Breast epithelium (tissue), 4 donors: ENCODE results near the gene MAPK11. TPM values are rescaled to one million over a fixed set of nuclear protein-coding genes. Genes with fewer than 3 reads are reported as not detected.

ENCODE experiments used
- DNase-seq, 2 donors: peaks; one replicate each; pipeline ENCODE4 v3.0.0-alpha.2; 2019; ENCODE audit warnings: low spot score in 2 of 2
- H3K27ac ChIP-seq, 2 donors: fragments of 200-600 bp; sonication (generic) in 1 of 2; one replicate each; pipeline ENCODE4 v1.5.1; 2016 to 2019; ENCODE audit warnings: mild to moderate bottlenecking in 1 of 2
- H3K27me3 ChIP-seq, 2 donors: fragments of 200-600 bp; sonication (generic) in 1 of 2; one replicate each; pipeline versions ENCODE4 v1.5.1 to v1.6.0; 2017 to 2019; ENCODE audit warnings: control low read depth in 1 of 2, mild to moderate bottlenecking in 1 of 2
- H3K36me3 ChIP-seq: fragments of 200-600 bp; one replicate; pipeline ENCODE4 v1.5.1; 2019
- H3K4me1 ChIP-seq, 2 donors: fragments of 200-600 bp; sonication (generic); one replicate each; pipeline ENCODE4 v1.5.1; 2016 to 2019; ENCODE audit warnings: control low read depth in 1 of 2
- H3K4me3 ChIP-seq, 3 donors: fragments of 200-600 bp; sonication (generic); 1 replicate in 2 of 3; 2 replicates in 1 of 3; pipeline ENCODE4 v1.5.1; 2016 to 2019; ENCODE audit warnings: mild to moderate bottlenecking in 3 of 3, moderate library complexity in 2 of 3
- H3K9me3 ChIP-seq, 2 donors: fragments of 200-600 bp; sonication (generic) in 1 of 2; one replicate each; pipeline ENCODE4 v1.5.1; 2016 to 2019; ENCODE audit warnings: control low read depth in 1 of 2
- CTCF ChIP-seq, 3 donors: fragments of 450-650 bp; IDR thresholded peaks; one replicate each; pipeline ENCODE4 v1.5.1; 2016 to 2017; ENCODE audit warnings: antibody characterized with exemption in 3 of 3, mild to moderate bottlenecking in 3 of 3, moderate library complexity in 3 of 3
- POLR2A ChIP-seq: fragments of 450-650 bp; IDR thresholded peaks from one replicate; pipeline ENCODE4 v1.6.1; 2016; ENCODE audit warnings: antibody characterized with exemption, mild to moderate bottlenecking, moderate library complexity
- POLR2AphosphoS5 ChIP-seq, 3 donors: sonication (generic); formaldehyde crosslinking; IDR thresholded peaks; one replicate each; pipeline ENCODE4 v1.6.1; 2017; ENCODE audit warnings: antibody characterized with exemption in 3 of 3
- intact Hi-C: fragments of 100-400 bp; cut with DNase I; formaldehyde crosslinking; loops from one replicate; pipeline ENCODE4 v1.15.1; 2023; ENCODE audit warnings: low total_unique reads
- total RNA-seq, 3 donors: library from RNA; depleted of rRNA; stranded (reverse); fragments of >200 nt; gene quantifications; one replicate each; pipeline ENCODE4 v1.1.0, GENCODE V29; 2016

The MAPK11 gene
- total RNA-seq, 3 donors from 2014 or later, result 5.7 to 16.5 (median 13.4) TPM

DNA sequence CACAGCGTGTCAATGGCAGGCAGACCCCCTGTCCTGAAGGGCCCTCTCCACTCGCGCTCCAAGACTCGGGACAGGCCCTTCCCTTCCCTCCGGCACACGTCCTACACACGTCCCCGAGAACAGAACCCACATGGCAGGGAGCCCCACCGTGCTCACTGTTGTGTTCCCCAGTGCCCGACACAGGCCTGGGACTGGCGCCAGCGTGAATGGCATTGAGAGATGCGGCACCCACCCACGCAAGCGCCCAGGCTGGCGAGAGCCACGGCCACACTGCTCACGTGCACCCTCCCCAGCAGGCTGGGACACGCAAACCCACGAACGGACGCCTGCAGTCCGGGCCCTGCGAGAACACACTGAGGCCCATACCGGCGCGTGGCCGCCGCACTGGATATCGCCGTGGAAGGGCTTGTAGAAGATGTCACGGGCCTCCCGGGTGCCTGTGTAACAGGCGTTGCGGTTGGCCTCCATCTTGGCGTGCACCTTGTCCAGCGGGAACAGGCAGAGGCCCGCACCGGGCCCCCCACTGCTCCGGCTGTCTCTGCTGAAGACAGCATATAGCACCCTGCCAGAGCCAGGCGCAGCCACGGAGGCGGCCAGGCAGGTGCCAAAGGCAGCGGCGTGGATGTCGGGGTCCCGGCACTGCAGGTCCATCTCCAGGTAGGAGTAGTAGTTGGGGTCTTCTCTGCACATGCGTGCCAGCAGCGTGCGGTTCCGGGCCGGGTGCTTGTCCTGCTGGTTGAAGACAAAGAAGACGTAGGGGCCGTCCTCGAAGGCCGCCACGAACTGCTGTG lies 19.2 kb upstream of the MAPK11 start:
- Histone ChIP-seq H3K4me3 (no peak overlapping the region), H3K36me3 (no peaks in the 10 kb centered on the region), H3K4me1 (peaks cover 17% of the 10 kb centered on the region in 2 donors), H3K27me3 (no peaks in the 10 kb centered on the region), H3K27ac (peak overlapping the region in 1 of 2 donors; percentile 29), H3K9me3 (no peaks in the 10 kb centered on the region)
- TF ChIP-seq CTCF (IDR thresholded peaks at IDR 0.05) (no peak), POLR2A (no peak), POLR2AphosphoS5 (IDR thresholded peaks at IDR 0.05) (no peak)
- intact Hi-C loops, result no loop called here
- DNase-seq, result no peak

GRCh38 chr22:50287731-50288130 lies 17.6 kb upstream of the MAPK11 start:
- Histone ChIP-seq H3K36me3 (no peaks in the 10 kb centered on the region), H3K27me3 (no peaks in the 10 kb centered on the region), H3K4me3 (no peak overlapping the region), H3K4me1 (peaks cover under 1 to 3% of the 10 kb centered on the region in 2 donors), H3K27ac (peak overlapping the region in 1 of 2 donors; percentile 33), H3K9me3 (no peaks in the 10 kb centered on the region)
- DNase-seq, result no peak
- intact Hi-C loops, result no loop called here
- TF ChIP-seq POLR2AphosphoS5 (IDR thresholded peaks at IDR 0.05), result no peak
- TF ChIP-seq POLR2A, result no peak
- no peak for TF ChIP-seq CTCF (IDR thresholded peaks at IDR 0.05)

- Histone ChIP-seq H3K27ac (no peak overlapping the region), H3K4me3 (no peak overlapping the region), H3K9me3 (no peaks in the 10 kb centered on the region), H3K36me3 (no peaks in the 10 kb centered on the region), H3K27me3 (no peaks in the 10 kb centered on the region), H3K4me1 (peaks cover 0 to 5% of the 10 kb centered on the region in 2 donors)
- intact Hi-C loops, result no loop called here
- DNase-seq, result no peak
- no peak for TF ChIP-seq CTCF (IDR thresholded peaks at IDR 0.05)
- no peak for TF ChIP-seq POLR2A
- TF ChIP-seq POLR2AphosphoS5 (IDR thresholded peaks at IDR 0.05), result no peak
Observed at GRCh38 chr22:50286701-50287318, 16.6 kb upstream of the MAPK11 start.

GRCh38 chr22:50286275-50286674 lies 16.1 kb upstream of the MAPK11 start:
- H3K9me3 ChIP-seq, result no peaks in the 10 kb centered on the region
- DNase-seq, result no peak
- H3K4me3 ChIP-seq, result no peak overlapping the region
- TF ChIP-seq POLR2A (no peak), CTCF (IDR thresholded peaks at IDR 0.05) (no peak), POLR2AphosphoS5 (IDR thresholded peaks at IDR 0.05) (no peak)
- intact Hi-C loops, result no loop called here
- H3K27me3 ChIP-seq, result no peaks in the 10 kb centered on the region
- H3K36me3 ChIP-seq, result no peaks in the 10 kb centered on the region
- H3K4me1 ChIP-seq, result peaks cover 0 to 5% of the 10 kb centered on the region in 2 donors
- H3K27ac ChIP-seq, result peak overlapping the region in 1 of 2 donors; percentile 12

- DNase-seq, result no peak
- Histone ChIP-seq H3K36me3 (no peaks in the 10 kb centered on the region), H3K27me3 (no peaks in the 10 kb centered on the region), H3K9me3 (no peaks in the 10 kb centered on the region), H3K27ac (peak overlapping the region in 1 of 2 donors; percentile 12), H3K4me3 (no peak overlapping the region), H3K4me1 (peaks cover 0 to 5% of the 10 kb centered on the region in 2 donors)
- intact Hi-C loops, result no loop called here
- TF ChIP-seq CTCF (IDR thresholded peaks at IDR 0.05), result no peak
- TF ChIP-seq POLR2A, result no peak
- TF ChIP-seq POLR2AphosphoS5 (IDR thresholded peaks at IDR 0.05), result no peak
Observed at GRCh38 chr22:50285568-50286229, 15.5 kb upstream of the MAPK11 start.
